GM10266 (cell line): ENCODE results near the gene LMF1.
"Not testable (repeated sequence)": the region's sequence is repeated elsewhere in the genome, so short reads cannot be mapped to it uniquely, and the experiment has no call there.

Experiments used
- DNase-seq: peaks from one replicate; pipeline ENCODE4 v3.0.0; 2012; ENCODE audit errors: extremely low spot score
- CTCF ChIP-seq: IDR thresholded peaks from 2 replicates; pipeline ENCODE4 v1.5.1; 2012; ENCODE audit warnings: mild to moderate bottlenecking, low read depth; ENCODE audit not compliant: control insufficient read depth, insufficient read depth; ENCODE audit errors: missing control alignments

Gene LMF1

GRCh38 chr16:959232-960040 lies 11.3 kb downstream of the LMF1 start:
- no peak for DNase-seq
- TF ChIP-seq CTCF, result no peak

DNA sequence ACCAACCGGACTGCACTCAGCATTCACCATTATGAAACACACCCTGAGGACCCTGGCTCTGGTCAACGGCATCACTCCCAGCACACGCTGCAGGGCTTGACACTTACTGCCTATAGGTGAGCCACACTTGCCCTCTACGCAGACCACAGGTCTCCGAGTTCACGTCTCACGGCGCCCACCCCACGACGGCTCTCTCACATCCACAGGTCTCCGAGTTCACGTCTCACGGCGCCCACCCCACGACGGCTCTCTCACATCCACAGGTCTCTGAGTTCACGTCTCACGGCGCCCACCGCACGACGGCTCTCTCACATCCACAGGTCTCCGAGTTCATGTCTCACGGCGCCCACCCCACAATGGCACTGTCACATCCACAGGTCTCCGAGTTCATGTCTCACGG lies 15.0 kb downstream of the LMF1 start:
- DNase-seq, result not testable (repeated sequence)

DNA sequence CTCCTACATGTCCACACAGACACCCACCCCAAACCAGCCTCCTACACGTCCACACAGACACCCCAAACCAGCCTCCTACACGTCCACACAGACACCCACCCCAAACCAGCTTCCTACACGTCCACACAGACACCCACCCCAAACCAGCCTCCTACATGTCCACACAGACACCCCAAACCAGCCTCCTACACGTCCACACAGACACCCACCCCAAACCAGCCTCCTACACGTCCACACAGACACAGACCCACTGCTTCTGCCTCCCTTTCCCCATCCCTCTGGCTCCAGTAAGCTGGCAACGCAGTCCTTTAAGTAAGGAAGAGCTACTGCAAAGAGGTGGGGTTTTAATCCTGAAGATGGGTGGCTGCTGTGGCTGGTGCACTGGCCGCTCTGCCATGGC lies 17.0 kb downstream of the LMF1 start:
- DNase-seq, result not testable (repeated sequence)

GRCh38 chr16:952321-952720 lies 18.5 kb downstream of the LMF1 start:
- TF ChIP-seq CTCF, result no peak
- DNase-seq, result no peak

DNA sequence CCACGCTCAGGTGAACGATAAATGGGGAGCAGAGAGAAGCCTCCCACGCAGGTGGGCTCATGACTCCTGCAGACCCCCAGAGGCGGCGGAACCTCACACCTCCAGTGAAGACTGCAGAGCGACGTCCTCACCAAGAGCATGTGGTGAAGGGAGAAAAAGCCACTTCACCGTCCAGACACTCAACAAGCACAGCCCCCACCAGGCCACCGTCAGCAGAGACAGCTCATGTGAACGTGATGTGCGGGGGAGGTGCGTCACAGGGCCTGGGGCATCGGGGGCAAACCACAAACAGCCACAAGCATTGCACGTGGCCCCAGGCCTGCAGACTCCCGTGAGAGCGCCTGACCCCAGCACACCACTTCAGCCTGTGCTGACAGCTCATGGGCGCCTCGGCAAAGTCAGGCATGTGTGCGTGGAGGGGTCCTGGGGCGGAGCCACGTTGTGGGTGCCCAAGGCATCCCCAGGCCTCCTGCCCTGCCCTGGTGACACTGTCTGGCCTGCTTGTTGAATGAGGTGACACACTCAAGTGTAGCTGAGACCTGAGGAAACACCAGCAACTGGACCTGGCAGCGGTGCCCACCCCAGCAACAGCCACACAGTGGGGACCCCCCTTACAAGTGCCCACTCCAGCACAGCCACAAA lies 19.0 kb downstream of the LMF1 start:
- DNase-seq, result no peak
- no peak for TF ChIP-seq CTCF

GRCh38 chr16:950733-951573 lies 19.8 kb downstream of the LMF1 start:
- DNase-seq, result not testable (repeated sequence)

GRCh38 chr16:948767-949166 lies 22.0 kb downstream of the LMF1 start:
- not testable (repeated sequence) for DNase-seq

- not testable (repeated sequence) for DNase-seq
These were observed 22.9 kb downstream of the LMF1 start for GRCh38 chr16:947922-948303.

DNA sequence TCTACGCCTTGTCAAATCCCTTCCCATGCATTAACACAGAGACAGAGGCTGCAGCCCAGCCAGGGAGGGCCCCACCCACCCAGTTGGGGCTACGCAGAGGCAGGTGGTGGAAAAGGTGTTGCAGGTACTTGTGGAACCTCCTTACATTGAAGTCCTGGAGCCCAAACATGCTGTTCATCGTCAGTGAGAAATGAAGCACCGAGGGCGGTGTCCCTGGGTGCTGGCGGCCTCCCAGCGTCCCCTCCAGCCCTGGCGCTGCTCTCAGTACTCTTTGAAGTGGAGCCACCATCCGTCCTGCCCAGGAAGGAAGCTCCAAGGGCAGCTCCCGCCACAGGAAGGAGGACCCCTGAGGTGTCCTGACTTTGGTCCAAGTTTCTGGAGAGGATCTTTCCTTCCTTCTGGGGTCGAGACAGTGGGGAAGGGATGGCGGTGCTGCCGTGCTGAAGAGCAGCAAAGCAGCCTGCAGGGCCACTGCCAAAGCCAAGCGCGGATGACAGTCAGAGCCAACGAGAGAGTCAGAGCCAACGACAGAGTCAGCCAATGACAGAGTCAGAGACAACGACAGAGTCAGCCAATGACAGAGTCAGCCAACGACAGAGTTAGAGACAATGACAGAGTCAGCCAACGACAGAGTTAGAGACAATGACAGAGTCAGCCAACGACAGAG lies 23.4 kb downstream of the LMF1 start:
- no peak for TF ChIP-seq CTCF
- DNase-seq, result no peak
